DND-41 (cell line): ENCODE data around the gene MVB12B.

ENCODE experiments used
- ATAC-seq: fragments of 200-7000 bp; cut with Tn5 transposase; 3 replicates; pipeline ENCODE4 v1.9.1; 2021; ENCODE audit warnings: low read depth; ENCODE audit not compliant: insufficient read depth
- DNase-seq: peaks from one replicate; pipeline ENCODE4 v3.0.0-alpha.2; 2020
- H2AFZ ChIP-seq: 2 replicates; pipeline ENCODE4 v1.6.0; 2012; ENCODE audit warnings: low read depth, low read length
- H3K27ac ChIP-seq: 2 replicates; pipeline ENCODE4 v1.5.1; 2012; ENCODE audit warnings: low read length, inconsistent platforms
- H3K27me3 ChIP-seq: fragments of 200-600 bp; sonication (generic); 2 replicates; pipeline ENCODE4 v1.6.0; 2012; ENCODE audit warnings: low read length, mild to moderate bottlenecking, inconsistent platforms; ENCODE audit not compliant: insufficient read depth, poor library complexity
- H3K36me3 ChIP-seq: 2 replicates; pipeline ENCODE4 v1.5.1; 2012; ENCODE audit warnings: low read length, inconsistent platforms; ENCODE audit not compliant: insufficient read depth
- H3K4me1 ChIP-seq: 2 replicates; pipeline ENCODE4 v1.5.1; 2012; ENCODE audit warnings: mild to moderate bottlenecking, low read length; ENCODE audit not compliant: insufficient read depth
- H3K4me2 ChIP-seq: 2 replicates; pipeline ENCODE4 v1.6.0; 2012; ENCODE audit warnings: mild to moderate bottlenecking, moderate library complexity, low read length, inconsistent platforms; ENCODE audit not compliant: insufficient read depth
- H3K4me3 ChIP-seq, 2 experiments: fragments of 200-600 bp in 1 of 2; shearing (Covaris generic) in 1 of 2; 2 replicates each; pipeline ENCODE4 v1.5.1; 2012 to 2016; ENCODE audit warnings: inconsistent platforms in 2 of 2, low read length in 2 of 2, mild to moderate bottlenecking in 2 of 2, low read depth in 1 of 2, moderate library complexity in 1 of 2
- H3K79me2 ChIP-seq: 2 replicates; pipeline ENCODE4 v1.6.0; 2012; ENCODE audit warnings: low read length, inconsistent platforms; ENCODE audit not compliant: insufficient read depth
- H3K9ac ChIP-seq: 2 replicates; pipeline ENCODE4 v1.6.0; 2012; ENCODE audit warnings: low read depth, mild to moderate bottlenecking, inconsistent platforms, low read length, moderate library complexity
- H3K9me3 ChIP-seq: 2 replicates; pipeline ENCODE4 v1.5.1; 2012; ENCODE audit warnings: low read length, moderate library complexity, mild to moderate bottlenecking, inconsistent platforms; ENCODE audit not compliant: insufficient read depth, severe bottlenecking
- H4K20me1 ChIP-seq: 2 replicates; pipeline ENCODE4 v1.6.0; 2012; ENCODE audit warnings: low read length; ENCODE audit not compliant: insufficient read depth
- EZH2 ChIP-seq: IDR thresholded peaks from 3 replicates; pipeline ENCODE4 v1.6.1; 2012; ENCODE audit warnings: borderline replicate concordance, low read depth, mild to moderate bottlenecking, moderate library complexity, low read length, inconsistent platforms; ENCODE audit not compliant: severe bottlenecking
- TF ChIP-seq, protein P1 (sequence below): IDR thresholded peaks from 2 replicates; pipeline ENCODE4 v1.5.1; 2012; ENCODE audit warnings: borderline replicate concordance, low read length, moderate library complexity, mild to moderate bottlenecking; ENCODE audit not compliant: poor library complexity, severe bottlenecking; ENCODE audit errors: extremely low read depth

The MVB12B gene

DNA sequence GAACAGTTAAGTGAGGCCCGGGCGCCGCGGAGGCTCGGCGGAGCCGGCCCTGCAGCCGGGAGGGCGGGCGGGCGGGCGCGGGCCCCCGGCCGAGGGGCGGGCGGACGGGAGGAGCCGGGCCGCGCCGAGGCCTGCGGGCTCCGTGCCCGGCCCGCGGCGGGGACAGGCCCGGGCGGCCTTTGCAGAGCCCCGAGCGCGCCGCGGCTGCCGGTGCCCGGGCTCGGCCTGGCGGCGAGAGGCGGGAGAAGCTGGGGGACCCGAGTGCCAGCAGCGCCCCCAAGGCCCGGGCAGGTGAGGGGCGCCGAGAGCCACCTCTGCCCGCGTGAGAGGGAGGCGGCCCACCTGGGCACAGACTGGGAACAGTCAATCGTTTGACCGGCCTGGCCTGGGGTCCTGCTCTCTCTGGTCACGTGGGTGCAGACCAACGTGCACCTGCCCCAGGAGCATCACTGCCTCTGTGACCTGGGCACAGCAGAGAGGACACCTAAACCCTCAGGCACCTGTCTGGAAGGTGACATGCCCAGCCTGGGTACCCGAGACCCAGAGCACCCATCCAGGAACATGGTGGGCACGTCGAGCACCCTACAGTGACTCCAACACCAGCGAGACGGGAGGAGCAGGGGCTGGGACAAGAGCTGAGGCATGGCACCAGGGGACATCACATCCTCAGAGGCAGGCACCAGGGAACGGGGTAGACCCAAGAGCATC lies 531 bp downstream of the MVB12B start:
- H3K9ac ChIP-seq = peak overlapping the region; percentile 66

DNA sequence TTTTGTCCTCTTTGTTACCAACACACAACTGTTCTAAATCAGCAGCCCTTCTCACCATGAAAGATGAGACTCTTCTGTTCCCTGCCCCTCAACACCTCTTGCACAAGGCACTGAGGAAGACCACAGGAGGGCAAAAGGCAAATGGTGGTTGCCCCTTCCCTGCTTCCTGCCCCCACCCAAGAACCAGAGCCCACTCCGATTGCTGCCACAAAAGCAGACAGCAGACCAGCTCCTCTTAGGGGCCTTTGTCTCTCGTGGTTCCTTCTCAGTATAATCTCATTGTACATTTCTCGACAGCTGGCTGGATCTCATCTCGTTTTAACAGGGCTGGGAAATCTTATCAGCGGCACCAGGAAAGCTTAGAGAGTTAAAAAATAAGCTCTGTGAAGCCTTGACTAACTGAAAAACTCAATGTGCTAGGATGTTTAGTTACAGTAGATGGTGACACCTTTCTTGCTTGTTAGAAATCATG lies 1.1 kb downstream of the MVB12B start:
- peaks cover 3% of the 10 kb centered on the region; the same call in 1 of the 2 replicates for H3K79me2 ChIP-seq
- TF ChIP-seq EZH2 = no peak
- TF ChIP-seq, protein P1, sequence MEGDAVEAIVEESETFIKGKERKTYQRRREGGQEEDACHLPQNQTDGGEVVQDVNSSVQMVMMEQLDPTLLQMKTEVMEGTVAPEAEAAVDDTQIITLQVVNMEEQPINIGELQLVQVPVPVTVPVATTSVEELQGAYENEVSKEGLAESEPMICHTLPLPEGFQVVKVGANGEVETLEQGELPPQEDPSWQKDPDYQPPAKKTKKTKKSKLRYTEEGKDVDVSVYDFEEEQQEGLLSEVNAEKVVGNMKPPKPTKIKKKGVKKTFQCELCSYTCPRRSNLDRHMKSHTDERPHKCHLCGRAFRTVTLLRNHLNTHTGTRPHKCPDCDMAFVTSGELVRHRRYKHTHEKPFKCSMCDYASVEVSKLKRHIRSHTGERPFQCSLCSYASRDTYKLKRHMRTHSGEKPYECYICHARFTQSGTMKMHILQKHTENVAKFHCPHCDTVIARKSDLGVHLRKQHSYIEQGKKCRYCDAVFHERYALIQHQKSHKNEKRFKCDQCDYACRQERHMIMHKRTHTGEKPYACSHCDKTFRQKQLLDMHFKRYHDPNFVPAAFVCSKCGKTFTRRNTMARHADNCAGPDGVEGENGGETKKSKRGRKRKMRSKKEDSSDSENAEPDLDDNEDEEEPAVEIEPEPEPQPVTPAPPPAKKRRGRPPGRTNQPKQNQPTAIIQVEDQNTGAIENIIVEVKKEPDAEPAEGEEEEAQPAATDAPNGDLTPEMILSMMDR = no peak
- H3K27ac ChIP-seq = no peak overlapping the region
- peaks cover 10% of the 10 kb centered on the region for H3K9me3 ChIP-seq
- DNase-seq = no peak
- no peaks in the 10 kb centered on the region for H4K20me1 ChIP-seq
- 0 out of 3 replicates have a peak, but pooled peaks have one; percentile 3 for ATAC-seq
- peak overlapping the region; percentile 66; the same call in 1 of the 2 replicates for H3K9ac ChIP-seq
- peak overlapping the region; percentile 66; the same call in 1 of the 2 replicates for H2AFZ ChIP-seq
- H3K4me3 ChIP-seq = peak overlapping the region in 1 of 2 experiments; percentile 65; a peak in 2 of 4 replicates
- peaks cover 23% of the 10 kb centered on the region for H3K4me1 ChIP-seq
- peaks cover 12% of the 10 kb centered on the region for H3K27me3 ChIP-seq
- H3K36me3 ChIP-seq = no peaks in the 10 kb centered on the region
- peak overlapping the region; percentile 82 for H3K4me2 ChIP-seq

More for the DNA sequence above, 531 bp downstream of the MVB12B start:
- peak overlapping the region; percentile 21 to 65; a peak in 3 of 4 replicates for H3K4me3 ChIP-seq
- H3K27ac ChIP-seq = peak overlapping the region; percentile 51
- H3K36me3 ChIP-seq = no peaks in the 10 kb centered on the region
- TF ChIP-seq, protein P1 = no peak
- no peak for TF ChIP-seq EZH2
- H3K4me1 ChIP-seq = peaks cover 23% of the 10 kb centered on the region
- no peaks in the 10 kb centered on the region for H4K20me1 ChIP-seq
- DNase-seq (peak; percentile 10), ATAC-seq (peak; percentile 50)
- H3K79me2 ChIP-seq = peaks cover 3% of the 10 kb centered on the region; the same call in 1 of the 2 replicates
- peak overlapping the region; percentile 66 for H2AFZ ChIP-seq
- H3K4me2 ChIP-seq = peak overlapping the region; percentile 82
- H3K9me3 ChIP-seq = peaks cover 10% of the 10 kb centered on the region
- peaks cover 12% of the 10 kb centered on the region for H3K27me3 ChIP-seq

DNA sequence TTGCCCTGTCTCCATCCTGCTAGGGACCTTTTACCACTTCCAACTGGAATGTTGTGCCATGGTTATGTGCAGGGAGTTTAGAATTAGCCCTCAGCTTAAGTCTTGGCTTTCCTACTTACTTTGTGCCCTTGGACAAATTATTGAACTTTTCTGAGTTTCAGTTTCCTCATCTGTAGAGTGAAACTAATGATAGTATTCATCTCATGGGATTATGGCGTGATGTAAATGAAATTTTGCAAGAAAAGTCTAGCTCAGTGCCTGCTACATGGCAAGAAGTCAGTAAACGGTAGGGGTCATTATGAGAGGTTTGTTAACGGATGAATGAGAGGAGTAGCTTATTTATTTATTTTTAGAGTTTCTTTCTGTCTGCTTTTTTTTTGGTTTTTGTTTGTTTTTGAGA lies 1.8 kb downstream of the MVB12B start:
- peaks cover 12% of the 10 kb centered on the region for H3K27me3 ChIP-seq
- ATAC-seq = no peak
- peaks cover 3% of the 10 kb centered on the region; the same call in 1 of the 2 replicates for H3K79me2 ChIP-seq
- no peak for DNase-seq
- no peaks in the 10 kb centered on the region for H3K36me3 ChIP-seq
- H3K4me3 ChIP-seq = no peak overlapping the region
- H3K27ac ChIP-seq = no peak overlapping the region
- H3K9me3 ChIP-seq = peaks cover 10% of the 10 kb centered on the region
- no peaks in the 10 kb centered on the region for H4K20me1 ChIP-seq
- no peak overlapping the region for H3K9ac ChIP-seq
- H2AFZ ChIP-seq = no peak overlapping the region
- TF ChIP-seq, protein P1 = no peak
- TF ChIP-seq EZH2 = no peak
- H3K4me1 ChIP-seq = peaks cover 23% of the 10 kb centered on the region
- H3K4me2 ChIP-seq = peak overlapping the region; percentile 82; the same call in 1 of the 2 replicates
